ENCODE measurements around the gene CTBS.

Gene CTBS

DNA sequence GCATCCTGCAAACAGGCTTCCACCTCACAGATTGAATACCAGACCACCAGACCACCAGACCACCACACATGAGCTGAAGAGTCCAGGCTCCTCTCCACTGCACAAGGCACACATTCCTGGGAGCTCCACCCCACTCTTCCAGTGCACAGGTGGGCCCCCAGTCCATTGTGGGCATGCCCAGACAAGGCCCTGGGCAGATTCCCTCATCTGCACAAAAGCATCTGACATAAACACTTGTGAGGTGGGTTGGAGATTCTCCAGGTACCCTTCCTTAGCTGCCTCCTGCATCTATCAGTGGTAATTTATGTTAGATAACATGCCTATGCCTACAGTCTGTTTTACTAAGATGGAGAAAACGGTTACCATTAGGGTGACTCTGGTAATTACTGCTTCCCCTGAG is 11.6 kb upstream of the CTBS start:
- DNase-seq (ENCODE audit: low read depth), result no peak
- TF ChIP-seq, protein P1, sequence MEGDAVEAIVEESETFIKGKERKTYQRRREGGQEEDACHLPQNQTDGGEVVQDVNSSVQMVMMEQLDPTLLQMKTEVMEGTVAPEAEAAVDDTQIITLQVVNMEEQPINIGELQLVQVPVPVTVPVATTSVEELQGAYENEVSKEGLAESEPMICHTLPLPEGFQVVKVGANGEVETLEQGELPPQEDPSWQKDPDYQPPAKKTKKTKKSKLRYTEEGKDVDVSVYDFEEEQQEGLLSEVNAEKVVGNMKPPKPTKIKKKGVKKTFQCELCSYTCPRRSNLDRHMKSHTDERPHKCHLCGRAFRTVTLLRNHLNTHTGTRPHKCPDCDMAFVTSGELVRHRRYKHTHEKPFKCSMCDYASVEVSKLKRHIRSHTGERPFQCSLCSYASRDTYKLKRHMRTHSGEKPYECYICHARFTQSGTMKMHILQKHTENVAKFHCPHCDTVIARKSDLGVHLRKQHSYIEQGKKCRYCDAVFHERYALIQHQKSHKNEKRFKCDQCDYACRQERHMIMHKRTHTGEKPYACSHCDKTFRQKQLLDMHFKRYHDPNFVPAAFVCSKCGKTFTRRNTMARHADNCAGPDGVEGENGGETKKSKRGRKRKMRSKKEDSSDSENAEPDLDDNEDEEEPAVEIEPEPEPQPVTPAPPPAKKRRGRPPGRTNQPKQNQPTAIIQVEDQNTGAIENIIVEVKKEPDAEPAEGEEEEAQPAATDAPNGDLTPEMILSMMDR (conservative IDR thresholded peaks at IDR 0.05; ENCODE audit: low read depth, low read length), result no peak
- H3K4me3 ChIP-seq (ENCODE audit: low read depth, low read length), result no peak overlapping the region

DNA sequence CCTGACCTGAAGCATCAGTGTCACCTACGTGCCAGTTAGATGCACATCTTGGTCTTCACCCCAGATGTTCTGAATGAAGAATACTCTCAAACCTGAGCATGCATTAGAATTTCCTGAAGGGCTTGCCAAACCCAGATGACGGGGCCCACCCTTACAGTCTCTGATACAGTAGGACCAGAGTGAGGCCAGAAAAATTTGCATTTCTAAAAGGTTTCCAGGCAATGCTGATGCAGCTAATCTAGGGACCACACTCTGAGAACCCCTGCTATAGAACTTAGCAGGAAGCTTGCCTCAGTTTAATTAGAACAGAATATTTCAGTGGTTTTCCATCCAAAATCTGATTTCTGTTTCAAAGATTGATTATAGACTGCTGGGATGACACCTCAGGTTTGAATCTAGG is 9.9 kb upstream of the CTBS start:
- TF ChIP-seq, protein P1 (conservative IDR thresholded peaks at IDR 0.05; ENCODE audit: low read depth, low read length), result no peak
- no peak for DNase-seq (ENCODE audit: low read depth)
- no peak overlapping the region for H3K4me3 ChIP-seq (ENCODE audit: low read depth, low read length)

DNA sequence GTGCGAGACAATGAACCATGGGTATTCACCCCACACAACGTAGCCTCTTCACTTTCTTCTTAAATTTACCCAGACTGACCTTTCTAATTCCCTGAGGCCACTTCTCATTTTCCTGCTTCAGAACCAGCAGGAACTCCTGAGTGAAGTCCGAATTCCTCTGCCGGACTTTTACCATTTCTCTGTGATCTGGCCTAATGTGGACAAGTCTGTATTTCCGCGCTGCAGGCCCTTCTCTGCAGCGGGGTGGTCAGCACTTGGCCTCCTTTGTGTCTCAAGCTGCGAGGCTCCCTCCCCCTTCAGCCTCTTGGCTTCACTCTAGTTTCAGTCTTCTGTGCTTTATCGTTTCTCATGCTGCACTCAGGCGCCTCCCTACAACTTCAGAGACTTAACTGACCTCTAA is 9.4 kb upstream of the CTBS start:
- DNase-seq (ENCODE audit: low read depth), result peak; percentile 62
- H3K4me3 ChIP-seq (ENCODE audit: low read depth, low read length), result no peak overlapping the region
- TF ChIP-seq, protein P1 (conservative IDR thresholded peaks at IDR 0.05; ENCODE audit: low read depth, low read length), result no peak

DNA sequence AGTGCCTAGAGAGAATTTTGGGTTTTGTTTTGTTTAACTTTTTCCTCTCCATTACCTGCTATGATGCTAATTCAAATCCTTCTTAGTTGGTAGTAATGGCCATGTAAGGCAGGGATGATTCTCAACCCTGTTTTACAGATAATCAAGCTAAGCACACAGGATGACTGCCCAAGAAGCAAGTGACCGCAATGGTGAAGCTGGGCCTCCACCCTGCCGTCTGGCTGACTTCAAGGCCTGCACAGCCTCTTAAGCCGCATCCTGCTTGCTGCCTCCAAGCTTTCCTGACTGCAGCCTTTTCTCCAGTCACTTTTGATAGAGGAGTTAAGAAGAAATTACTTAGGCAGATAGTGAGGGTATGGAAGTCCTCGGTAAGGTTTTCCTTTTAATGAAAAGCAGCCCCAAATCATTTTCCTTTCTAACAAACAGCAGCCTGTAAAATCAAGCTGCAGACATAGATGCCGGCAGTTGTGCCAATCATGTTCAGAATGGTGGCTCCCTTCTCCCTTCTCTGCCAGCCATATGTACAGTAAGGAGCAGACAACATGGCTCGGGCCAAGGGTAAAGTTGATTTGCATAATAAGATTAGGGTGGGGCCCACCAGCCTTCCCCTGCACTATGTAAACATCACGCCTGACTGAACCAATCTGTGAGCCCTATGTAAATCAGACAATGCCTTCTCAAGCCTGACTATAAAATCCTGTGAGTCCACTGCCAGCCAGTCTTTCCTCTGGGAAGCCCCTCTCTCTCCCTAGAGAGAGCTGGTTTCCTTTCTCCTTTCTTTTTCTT is 8.8 kb upstream of the CTBS start:
- DNase-seq (ENCODE audit: low read depth), result peak; percentile 65
- TF ChIP-seq, protein P1 (conservative IDR thresholded peaks at IDR 0.05; ENCODE audit: low read depth, low read length), result no peak
- no peak overlapping the region for H3K4me3 ChIP-seq (ENCODE audit: low read depth, low read length)

DNA sequence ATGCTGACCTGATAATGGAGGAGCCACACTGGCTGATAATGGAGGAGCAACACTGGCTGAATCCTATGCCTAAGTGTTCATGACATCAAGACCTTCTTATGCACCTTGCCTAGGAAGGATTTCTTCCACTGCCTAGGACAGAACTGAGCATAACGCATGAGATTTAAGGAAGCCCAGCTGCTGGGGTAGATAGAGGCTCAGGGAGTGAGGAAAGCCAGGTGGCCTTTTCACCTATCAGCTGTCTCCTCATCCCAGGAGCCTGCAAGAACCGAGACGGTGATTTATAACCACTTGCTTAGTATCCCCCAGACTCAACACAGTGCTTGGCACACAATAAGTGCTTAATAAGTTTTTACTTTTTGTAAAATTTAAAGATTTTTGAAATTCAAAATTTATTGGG is 7.4 kb upstream of the CTBS start:
- no peak overlapping the region for H3K4me3 ChIP-seq (ENCODE audit: low read depth, low read length)
- TF ChIP-seq, protein P1 (conservative IDR thresholded peaks at IDR 0.05; ENCODE audit: low read depth, low read length), result no peak
- DNase-seq (ENCODE audit: low read depth), result no peak

DNA sequence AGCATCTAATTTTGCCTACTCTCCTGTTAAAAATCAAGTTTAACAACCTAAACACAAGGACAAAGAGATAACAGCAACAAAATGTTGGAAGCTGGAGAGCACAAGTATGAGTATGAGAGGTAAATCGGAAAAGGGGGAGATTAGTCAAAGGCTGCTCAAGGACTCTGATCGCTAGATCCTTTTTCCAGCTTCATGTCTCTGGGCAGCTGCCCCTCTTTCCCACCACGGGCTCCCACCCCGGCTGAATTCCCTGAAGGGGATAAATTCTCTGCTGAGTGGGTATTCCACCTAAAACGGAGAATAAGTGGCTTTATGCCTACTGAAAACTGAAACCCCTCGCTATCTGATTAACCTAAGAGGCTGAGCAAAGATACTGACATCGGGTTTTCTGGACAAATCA is 696 bp upstream of the CTBS start:
- DNase-seq (ENCODE audit: low read depth), result no peak
- TF ChIP-seq, protein P1 (conservative IDR thresholded peaks at IDR 0.05; ENCODE audit: low read depth, low read length), result no peak
- no peak overlapping the region for H3K4me3 ChIP-seq (ENCODE audit: low read depth, low read length)

DNA sequence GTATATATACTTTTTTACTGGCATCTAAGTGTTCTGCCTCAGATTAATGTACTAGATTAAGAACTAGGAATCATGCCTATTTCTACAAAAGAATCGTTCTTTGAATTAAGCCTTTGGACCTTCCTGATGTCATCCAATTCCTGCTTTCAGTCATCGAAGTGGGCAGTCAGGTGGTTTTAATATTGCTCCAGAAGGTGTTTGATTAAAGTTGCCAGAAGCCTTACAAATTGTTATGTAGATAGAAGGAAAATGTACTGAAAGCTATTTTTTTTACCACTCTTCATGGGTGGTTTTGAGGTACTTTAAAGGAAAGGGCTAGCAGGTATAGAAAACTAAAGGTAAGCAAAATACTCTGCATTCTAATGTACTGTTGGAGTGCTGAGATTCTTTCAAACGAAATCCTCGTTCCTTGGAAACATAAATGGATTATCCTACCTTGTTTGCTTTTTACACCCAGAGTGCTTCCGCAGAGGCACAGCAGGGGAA is 716 bp downstream of the CTBS start:
- DNase-seq (ENCODE audit: low read depth), result peak; percentile 26
- H3K4me3 ChIP-seq (ENCODE audit: low read depth, low read length), result peak overlapping the region; percentile 75
- TF ChIP-seq, protein P1 (conservative IDR thresholded peaks at IDR 0.05; ENCODE audit: low read depth, low read length), result no peak
